Amniotic stem cell (primary cell): Measurements from ENCODE around the gene STRIP2.
A peak's percentile ranks its signal among the peaks of the same experiment; 100 is the strongest.
"Not testable (repeated sequence)": the region's sequence is repeated elsewhere in the genome, so short reads cannot be mapped to it uniquely, and the experiment has no call there.

Experiments
- DNase-seq: peaks from one replicate; lab custom pipeline; 2025; lab: John Stamatoyannopoulos, UW

The STRIP2 gene

GRCh38 chr7:129433847-129434674 is at the start of gene STRIP2:
STRIP2 (plus strand) TSS chr7:129434432; CDS start chr7:129434473, 41 bp downstream.
- DNase-seq: peak; percentile 70

GRCh38 chr7:129385116-129385515 is 49.1 kb upstream of the STRIP2 start:
- DNase-seq: no peak

- DNase-seq: no peak
Observed at GRCh38 chr7:129385598-129385997, 48.6 kb upstream of the STRIP2 start.

- DNase-seq: no peak
Observed at GRCh38 chr7:129386506-129386905, 47.7 kb upstream of the STRIP2 start.

GRCh38 chr7:129387537-129387936 is 46.7 kb upstream of the STRIP2 start:
- DNase-seq: no peak

GRCh38 chr7:129388333-129389098 is 45.7 kb upstream of the STRIP2 start:
- DNase-seq: no peak

- DNase-seq: no peak
Observed at GRCh38 chr7:129389829-129390228, 44.4 kb upstream of the STRIP2 start.

GRCh38 chr7:129390314-129390713 is 43.9 kb upstream of the STRIP2 start:
- no peak for DNase-seq

- no peak for DNase-seq
Observed at GRCh38 chr7:129391546-129392171, 42.6 kb upstream of the STRIP2 start.

GRCh38 chr7:129393255-129393654 is 41.0 kb upstream of the STRIP2 start:
- DNase-seq: no peak

- DNase-seq: no peak
Observed at GRCh38 chr7:129394101-129394500, 40.1 kb upstream of the STRIP2 start.

- DNase-seq: no peak
Observed at GRCh38 chr7:129394982-129395914, 39.0 kb upstream of the STRIP2 start.

- DNase-seq: no peak
Observed at GRCh38 chr7:129401228-129401966, 32.8 kb upstream of the STRIP2 start.

GRCh38 chr7:129401967-129402860 is 32.0 kb upstream of the STRIP2 start:
- no peak for DNase-seq

- no peak for DNase-seq
Observed at GRCh38 chr7:129405527-129405926, 28.7 kb upstream of the STRIP2 start.

GRCh38 chr7:129410238-129410637 is 24.0 kb upstream of the STRIP2 start:
- DNase-seq: not testable (repeated sequence)

- DNase-seq: no peak
Observed at GRCh38 chr7:129412501-129412900, 21.7 kb upstream of the STRIP2 start.

GRCh38 chr7:129417073-129417472 is 17.2 kb upstream of the STRIP2 start:
- DNase-seq: no peak

- no peak for DNase-seq
Observed at GRCh38 chr7:129421717-129422250, 12.4 kb upstream of the STRIP2 start.

- DNase-seq: no peak
Observed at GRCh38 chr7:129422727-129423126, 11.5 kb upstream of the STRIP2 start.
